Measurements from ENCODE around the gene TENM4.

TENM4 gene

GRCh38 chr11:78929906-78930220 is 511.0 kb downstream of the TENM4 start:
- in situ Hi-C loops (cut with HindIII; ENCODE audit: low pct_unique_long_range_greater_than_20kb, low sequenced_read_pairs), result no loop called here
- DNase-seq (ENCODE audit: low read depth in 1 of 2, low spot score in 1 of 2), result no peak
- TF ChIP-seq JUND (IDR thresholded peaks at IDR 0.05; ENCODE audit: low read depth), result no peak

GRCh38 chr11:78929207-78929905 is 511.5 kb downstream of the TENM4 start:
- no peak for DNase-seq (ENCODE audit: low read depth in 1 of 2, low spot score in 1 of 2)
- no peak for TF ChIP-seq JUND (IDR thresholded peaks at IDR 0.05; ENCODE audit: low read depth)
- in situ Hi-C loops (cut with HindIII; ENCODE audit: low pct_unique_long_range_greater_than_20kb, low sequenced_read_pairs), result no loop called here

DNA sequence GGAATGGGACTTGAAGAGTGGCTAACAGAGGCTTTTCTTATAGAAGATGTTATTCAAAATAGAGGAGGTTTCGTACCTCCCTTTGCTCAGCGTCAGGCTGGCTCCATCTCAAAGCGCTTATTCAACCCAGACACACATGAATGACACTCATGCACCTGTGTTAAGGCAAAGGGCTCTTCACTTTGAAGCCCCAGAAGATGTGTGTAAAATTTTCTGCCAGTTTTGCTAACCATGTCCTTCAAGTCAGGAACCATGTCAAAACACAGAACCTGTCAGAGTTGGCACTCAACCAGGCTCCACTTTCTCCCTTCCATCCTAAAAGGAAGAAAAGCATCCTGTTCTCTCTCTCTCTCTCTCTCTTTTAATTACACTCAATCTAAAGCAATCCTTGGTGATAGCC is 513.3 kb downstream of the TENM4 start:
- DNase-seq (ENCODE audit: low read depth in 1 of 2, low spot score in 1 of 2), result no peak
- no peak for TF ChIP-seq JUND (IDR thresholded peaks at IDR 0.05; ENCODE audit: low read depth)
- in situ Hi-C loops (cut with HindIII; ENCODE audit: low pct_unique_long_range_greater_than_20kb, low sequenced_read_pairs), result no loop called here

- TF ChIP-seq JUND (IDR thresholded peaks at IDR 0.05; ENCODE audit: low read depth), result no peak
- in situ Hi-C loops (cut with HindIII; ENCODE audit: low pct_unique_long_range_greater_than_20kb, low sequenced_read_pairs), result no loop called here
- no peak for DNase-seq (ENCODE audit: low read depth in 1 of 2, low spot score in 1 of 2)
These were observed 514.0 kb downstream of the TENM4 start for GRCh38 chr11:78926633-78927338.

- TF ChIP-seq JUND (IDR thresholded peaks at IDR 0.05; ENCODE audit: low read depth), result no peak
- in situ Hi-C loops (cut with HindIII; ENCODE audit: low pct_unique_long_range_greater_than_20kb, low sequenced_read_pairs), result no loop called here
- no peak for DNase-seq (ENCODE audit: low read depth in 1 of 2, low spot score in 1 of 2)
These were observed 515.4 kb downstream of the TENM4 start for GRCh38 chr11:78925387-78925786.

DNA sequence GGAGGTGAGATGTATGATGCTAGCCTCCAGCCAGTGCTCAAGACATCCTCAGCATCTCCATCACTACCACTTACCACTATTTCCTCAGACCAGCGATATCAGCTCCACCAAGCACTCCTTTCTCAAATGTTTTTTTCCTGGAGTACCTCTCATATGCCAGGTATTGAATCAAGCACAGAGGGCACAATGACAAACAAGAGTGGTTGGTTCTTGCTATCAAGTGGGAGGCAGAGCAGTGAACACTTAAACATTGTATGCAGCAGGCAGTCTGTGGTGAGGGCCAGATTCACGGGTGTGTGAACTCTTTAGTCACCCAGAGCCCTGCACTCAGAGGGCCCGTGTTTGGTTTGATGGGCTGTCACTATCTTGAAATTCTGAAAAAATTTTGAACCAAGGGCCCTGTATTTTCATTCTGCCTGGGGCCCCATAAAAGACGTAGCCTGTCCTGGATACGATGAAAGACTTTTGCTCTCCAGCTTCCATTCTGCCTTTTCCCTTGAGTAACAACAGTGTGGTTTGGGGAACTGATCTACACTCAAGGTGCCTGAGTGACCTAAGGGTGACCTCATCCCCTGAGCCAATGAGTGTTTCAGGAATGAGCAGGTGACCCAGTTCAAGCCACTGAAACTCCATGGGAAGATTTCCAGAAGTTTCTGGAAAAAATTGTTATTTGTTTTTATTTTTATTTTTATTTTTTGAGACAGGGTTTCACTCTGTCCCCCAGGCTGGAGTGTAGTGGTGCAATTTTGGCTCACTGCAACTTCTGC is 517.8 kb downstream of the TENM4 start:
- in situ Hi-C loops (cut with HindIII; ENCODE audit: low pct_unique_long_range_greater_than_20kb, low sequenced_read_pairs), result no loop called here
- no peak for DNase-seq (ENCODE audit: low read depth in 1 of 2, low spot score in 1 of 2)
- TF ChIP-seq JUND (IDR thresholded peaks at IDR 0.05; ENCODE audit: low read depth), result no peak

DNA sequence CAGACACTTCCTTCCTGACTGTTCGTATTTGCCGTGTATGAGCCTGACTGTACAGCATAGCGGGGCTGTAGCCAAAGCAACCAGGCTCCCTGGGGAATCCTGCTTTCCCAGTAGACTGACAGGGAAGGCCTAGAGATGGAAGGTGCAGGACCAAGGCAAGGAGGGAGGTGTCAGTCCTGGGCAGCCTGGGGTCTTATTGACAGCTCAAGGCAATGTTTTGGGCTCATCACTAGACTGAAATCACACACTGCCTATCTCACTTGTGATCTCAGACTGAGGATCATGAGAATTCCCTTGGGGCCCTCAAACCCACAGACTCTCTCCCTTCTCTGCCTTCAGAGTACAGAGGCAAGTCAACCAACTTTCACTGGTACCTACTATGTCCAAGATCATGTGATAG is 519.3 kb downstream of the TENM4 start:
- TF ChIP-seq JUND (IDR thresholded peaks at IDR 0.05; ENCODE audit: low read depth), result no peak
- in situ Hi-C loops (cut with HindIII; ENCODE audit: low pct_unique_long_range_greater_than_20kb, low sequenced_read_pairs), result no loop called here
- no peak for DNase-seq (ENCODE audit: low read depth in 1 of 2, low spot score in 1 of 2)

GRCh38 chr11:78920329-78920728 is 520.5 kb downstream of the TENM4 start:
- in situ Hi-C loops (cut with HindIII; ENCODE audit: low pct_unique_long_range_greater_than_20kb, low sequenced_read_pairs), result no loop called here
- TF ChIP-seq JUND (IDR thresholded peaks at IDR 0.05; ENCODE audit: low read depth), result no peak
- no peak for DNase-seq (ENCODE audit: low read depth in 1 of 2, low spot score in 1 of 2)

- no peak for TF ChIP-seq JUND (IDR thresholded peaks at IDR 0.05; ENCODE audit: low read depth)
- in situ Hi-C loops (cut with HindIII; ENCODE audit: low pct_unique_long_range_greater_than_20kb, low sequenced_read_pairs), result no loop called here
- no peak for DNase-seq (ENCODE audit: low read depth in 1 of 2, low spot score in 1 of 2)
These were observed 524.1 kb downstream of the TENM4 start for GRCh38 chr11:78916759-78917158.

DNA sequence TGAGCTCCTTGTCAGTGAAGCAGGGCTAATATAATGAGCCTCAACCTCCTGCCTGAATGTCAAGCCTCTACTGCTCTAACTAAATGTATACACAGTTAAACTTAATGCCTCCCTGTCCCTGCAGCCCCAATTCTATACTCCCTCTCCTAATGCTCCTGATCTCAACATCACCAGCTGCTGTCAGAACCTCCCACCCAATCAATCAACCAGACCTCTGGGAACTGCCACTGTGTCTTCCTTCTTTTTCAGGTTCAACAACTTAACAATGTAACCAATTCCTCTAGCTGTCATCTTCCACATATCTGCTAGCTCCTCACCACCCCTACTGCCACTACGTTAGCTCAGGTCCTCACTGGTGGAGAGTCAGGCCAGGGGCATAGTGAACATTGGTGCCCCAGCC is 526.3 kb downstream of the TENM4 start:
- in situ Hi-C loops (cut with HindIII; ENCODE audit: low pct_unique_long_range_greater_than_20kb, low sequenced_read_pairs), result no loop called here
- TF ChIP-seq JUND (IDR thresholded peaks at IDR 0.05; ENCODE audit: low read depth), result no peak
- DNase-seq (ENCODE audit: low read depth in 1 of 2, low spot score in 1 of 2), result no peak

DNA sequence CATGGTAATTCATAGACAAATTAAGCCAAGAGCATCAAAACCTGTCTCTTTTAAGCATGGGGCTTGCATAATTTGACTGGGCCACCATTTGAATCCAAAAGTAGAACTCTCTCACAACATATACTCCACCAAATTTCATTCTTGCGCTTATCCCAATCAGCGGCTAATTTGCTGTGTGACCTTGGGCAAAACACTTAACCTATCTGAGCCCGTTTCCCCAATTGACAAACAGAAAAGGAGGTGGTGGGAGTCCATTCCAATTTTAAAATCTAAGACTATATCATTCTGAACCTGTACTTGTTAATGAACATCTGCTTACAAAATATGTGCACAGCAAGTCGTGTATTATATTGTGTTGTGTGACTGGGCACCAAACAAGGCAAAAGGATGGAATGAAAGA is 528.1 kb downstream of the TENM4 start:
- no peak for DNase-seq (ENCODE audit: low read depth in 1 of 2, low spot score in 1 of 2)
- no peak for TF ChIP-seq JUND (IDR thresholded peaks at IDR 0.05; ENCODE audit: low read depth)
- in situ Hi-C loops (cut with HindIII; ENCODE audit: low pct_unique_long_range_greater_than_20kb, low sequenced_read_pairs), result no loop called here

DNA sequence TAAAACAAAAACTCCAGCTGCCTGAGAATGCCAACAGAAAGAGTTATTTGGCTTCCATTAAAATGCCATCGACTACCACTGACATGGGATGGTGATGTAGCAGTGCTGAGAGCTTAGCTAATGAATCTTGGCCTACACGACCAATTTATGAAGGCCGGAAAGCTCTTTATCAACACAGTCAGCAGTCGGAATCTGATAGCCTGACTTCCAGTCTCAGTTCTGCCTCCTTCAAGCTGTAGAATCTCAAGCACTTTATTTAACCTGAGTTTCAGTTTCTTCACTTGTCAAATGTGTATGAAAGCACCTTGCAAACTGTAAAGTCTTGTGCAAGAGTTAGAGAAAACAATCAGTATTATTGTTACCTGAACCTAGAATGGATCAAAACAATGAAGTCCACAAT is 530.5 kb downstream of the TENM4 start:
- in situ Hi-C loops (cut with HindIII; ENCODE audit: low pct_unique_long_range_greater_than_20kb, low sequenced_read_pairs), result no loop called here
- DNase-seq (ENCODE audit: low read depth in 1 of 2, low spot score in 1 of 2), result no peak
- no peak for TF ChIP-seq JUND (IDR thresholded peaks at IDR 0.05; ENCODE audit: low read depth)

DNA sequence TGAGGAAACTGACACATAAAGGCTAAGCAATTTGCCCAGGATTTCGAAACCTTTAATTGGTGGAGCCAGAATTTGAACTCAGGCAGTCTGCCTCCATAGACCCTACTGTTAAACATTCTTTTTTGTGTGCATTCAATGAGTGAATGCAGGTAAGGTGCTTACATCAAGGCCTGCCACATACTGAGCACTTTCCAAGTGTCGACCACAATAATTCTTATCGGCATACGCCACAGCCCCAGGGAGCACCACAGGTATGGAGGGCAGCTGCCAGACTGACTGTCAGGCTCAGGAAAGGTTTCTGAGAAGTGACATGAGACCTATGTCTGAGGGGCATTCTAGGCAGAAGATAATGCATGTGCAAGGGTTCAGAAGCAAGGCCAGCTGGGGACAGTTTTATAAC is 531.4 kb downstream of the TENM4 start:
- no peak for DNase-seq (ENCODE audit: low read depth in 1 of 2, low spot score in 1 of 2)
- TF ChIP-seq JUND (IDR thresholded peaks at IDR 0.05; ENCODE audit: low read depth), result no peak
- in situ Hi-C loops (cut with HindIII; ENCODE audit: low pct_unique_long_range_greater_than_20kb, low sequenced_read_pairs), result no loop called here

All from T47D (cell line).